ENCODE measurements around the gene IKBKE. TPM values are rescaled to one million over a fixed set of nuclear protein-coding genes. Genes with fewer than 3 reads are reported as not detected.

Gene IKBKE
- polyA plus RNA-seq, 1 donor from 2014 or later = not detected

DNA sequence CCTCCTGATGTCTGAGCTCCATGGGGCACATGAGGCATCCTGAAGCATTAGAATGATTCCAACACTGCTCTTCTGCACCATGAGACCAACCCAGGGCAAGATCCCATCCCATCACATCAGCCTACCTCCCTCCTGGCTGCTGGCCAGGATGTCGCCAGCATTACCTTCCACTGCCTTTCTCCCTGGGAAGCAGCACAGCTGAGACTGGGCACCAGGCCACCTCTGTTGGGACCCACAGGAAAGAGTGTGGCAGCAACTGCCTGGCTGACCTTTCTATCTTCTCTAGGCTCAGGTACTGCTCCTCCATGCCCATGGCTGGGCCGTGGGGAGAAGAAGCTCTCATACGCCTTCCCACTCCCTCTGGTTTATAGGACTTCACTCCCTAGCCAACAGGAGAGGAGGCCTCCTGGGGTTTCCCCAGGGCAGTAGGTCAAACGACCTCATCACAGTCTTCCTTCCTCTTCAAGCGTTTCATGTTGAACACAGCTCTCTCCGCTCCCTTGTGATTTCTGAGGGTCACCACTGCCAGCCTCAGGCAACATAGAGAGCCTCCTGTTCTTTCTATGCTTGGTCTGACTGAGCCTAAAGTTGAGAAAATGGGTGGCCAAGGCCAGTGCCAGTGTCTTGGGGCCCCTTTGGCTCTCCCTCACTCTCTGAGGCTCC, 26.0 kb downstream of the IKBKE start:
- Histone ChIP-seq H3K79me2 (replicated peaks; ENCODE audit: insufficient read depth, low read length) (no peaks in the 10 kb centered on the region), H3F3A (ENCODE audit: insufficient read depth, low read length, poor library complexity, severe bottlenecking) (no peaks in the 10 kb centered on the region)
- TF ChIP-seq TAF1 (IDR thresholded peaks at IDR 0.05; ENCODE audit: low read depth) (no peak), POLR2AphosphoS5 (IDR thresholded peaks at IDR 0.05) (no peak), RAD21 (conservative IDR thresholded peaks at IDR 0.05) (no peak), EZH2 (IDR thresholded peaks at IDR 0.05; ENCODE audit: borderline replicate concordance, insufficient read depth, low read length, poor library complexity, severe bottlenecking) (no peak), MXI1 (conservative IDR thresholded peaks at IDR 0.05; ENCODE audit: poor library complexity, severe bottlenecking) (no peak), SMC3 (conservative IDR thresholded peaks at IDR 0.05; ENCODE audit: poor library complexity) (no peak), EP300 (conservative IDR thresholded peaks at IDR 0.05; ENCODE audit: poor library complexity, severe bottlenecking) (no peak)
- TF ChIP-seq, protein P1, sequence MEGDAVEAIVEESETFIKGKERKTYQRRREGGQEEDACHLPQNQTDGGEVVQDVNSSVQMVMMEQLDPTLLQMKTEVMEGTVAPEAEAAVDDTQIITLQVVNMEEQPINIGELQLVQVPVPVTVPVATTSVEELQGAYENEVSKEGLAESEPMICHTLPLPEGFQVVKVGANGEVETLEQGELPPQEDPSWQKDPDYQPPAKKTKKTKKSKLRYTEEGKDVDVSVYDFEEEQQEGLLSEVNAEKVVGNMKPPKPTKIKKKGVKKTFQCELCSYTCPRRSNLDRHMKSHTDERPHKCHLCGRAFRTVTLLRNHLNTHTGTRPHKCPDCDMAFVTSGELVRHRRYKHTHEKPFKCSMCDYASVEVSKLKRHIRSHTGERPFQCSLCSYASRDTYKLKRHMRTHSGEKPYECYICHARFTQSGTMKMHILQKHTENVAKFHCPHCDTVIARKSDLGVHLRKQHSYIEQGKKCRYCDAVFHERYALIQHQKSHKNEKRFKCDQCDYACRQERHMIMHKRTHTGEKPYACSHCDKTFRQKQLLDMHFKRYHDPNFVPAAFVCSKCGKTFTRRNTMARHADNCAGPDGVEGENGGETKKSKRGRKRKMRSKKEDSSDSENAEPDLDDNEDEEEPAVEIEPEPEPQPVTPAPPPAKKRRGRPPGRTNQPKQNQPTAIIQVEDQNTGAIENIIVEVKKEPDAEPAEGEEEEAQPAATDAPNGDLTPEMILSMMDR (IDR thresholded peaks at IDR 0.05; ENCODE audit: poor library complexity, severe bottlenecking) = no peak
- TF ChIP-seq, protein P2, sequence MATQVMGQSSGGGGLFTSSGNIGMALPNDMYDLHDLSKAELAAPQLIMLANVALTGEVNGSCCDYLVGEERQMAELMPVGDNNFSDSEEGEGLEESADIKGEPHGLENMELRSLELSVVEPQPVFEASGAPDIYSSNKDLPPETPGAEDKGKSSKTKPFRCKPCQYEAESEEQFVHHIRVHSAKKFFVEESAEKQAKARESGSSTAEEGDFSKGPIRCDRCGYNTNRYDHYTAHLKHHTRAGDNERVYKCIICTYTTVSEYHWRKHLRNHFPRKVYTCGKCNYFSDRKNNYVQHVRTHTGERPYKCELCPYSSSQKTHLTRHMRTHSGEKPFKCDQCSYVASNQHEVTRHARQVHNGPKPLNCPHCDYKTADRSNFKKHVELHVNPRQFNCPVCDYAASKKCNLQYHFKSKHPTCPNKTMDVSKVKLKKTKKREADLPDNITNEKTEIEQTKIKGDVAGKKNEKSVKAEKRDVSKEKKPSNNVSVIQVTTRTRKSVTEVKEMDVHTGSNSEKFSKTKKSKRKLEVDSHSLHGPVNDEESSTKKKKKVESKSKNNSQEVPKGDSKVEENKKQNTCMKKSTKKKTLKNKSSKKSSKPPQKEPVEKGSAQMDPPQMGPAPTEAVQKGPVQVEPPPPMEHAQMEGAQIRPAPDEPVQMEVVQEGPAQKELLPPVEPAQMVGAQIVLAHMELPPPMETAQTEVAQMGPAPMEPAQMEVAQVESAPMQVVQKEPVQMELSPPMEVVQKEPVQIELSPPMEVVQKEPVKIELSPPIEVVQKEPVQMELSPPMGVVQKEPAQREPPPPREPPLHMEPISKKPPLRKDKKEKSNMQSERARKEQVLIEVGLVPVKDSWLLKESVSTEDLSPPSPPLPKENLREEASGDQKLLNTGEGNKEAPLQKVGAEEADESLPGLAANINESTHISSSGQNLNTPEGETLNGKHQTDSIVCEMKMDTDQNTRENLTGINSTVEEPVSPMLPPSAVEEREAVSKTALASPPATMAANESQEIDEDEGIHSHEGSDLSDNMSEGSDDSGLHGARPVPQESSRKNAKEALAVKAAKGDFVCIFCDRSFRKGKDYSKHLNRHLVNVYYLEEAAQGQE (IDR thresholded peaks at IDR 0.05; ENCODE audit: borderline replicate concordance) = no peak

DNA sequence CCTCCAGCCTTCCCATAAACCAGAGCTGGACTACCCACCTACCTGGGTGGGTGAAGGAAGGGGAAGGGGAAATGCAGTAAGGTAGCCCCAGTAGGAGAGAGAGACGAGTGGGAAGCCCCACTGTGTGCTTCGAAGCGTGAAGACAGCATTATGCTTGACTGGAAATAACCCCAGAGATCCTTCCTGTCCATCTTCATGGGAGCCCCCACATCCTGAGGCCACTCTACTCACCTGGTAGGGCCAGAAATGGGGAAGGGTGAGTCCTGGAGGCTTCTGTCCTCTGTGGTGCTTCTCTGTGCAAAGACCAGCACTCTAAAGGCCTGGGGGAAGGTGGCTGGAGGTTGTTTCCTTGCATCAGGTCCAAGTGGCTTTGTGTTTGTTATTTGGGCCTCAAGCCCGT, 27.1 kb downstream of the IKBKE start:
- no peak overlapping the region for H2AFZ ChIP-seq (ENCODE audit: low read depth, low read length)
- H3K9ac ChIP-seq (ENCODE audit: low read length) = no peak overlapping the region
- TF ChIP-seq MXI1 (conservative IDR thresholded peaks at IDR 0.05; ENCODE audit: poor library complexity, severe bottlenecking) = no peak
- TF ChIP-seq EP300 (conservative IDR thresholded peaks at IDR 0.05; ENCODE audit: poor library complexity, severe bottlenecking) = no peak
- no peak for TF ChIP-seq RAD21 (conservative IDR thresholded peaks at IDR 0.05)
- TF ChIP-seq, protein P1 (IDR thresholded peaks at IDR 0.05; ENCODE audit: poor library complexity, severe bottlenecking) = no peak
- TF ChIP-seq, protein P2 (IDR thresholded peaks at IDR 0.05; ENCODE audit: borderline replicate concordance) = no peak
- no peak for TF ChIP-seq POLR2AphosphoS5 (IDR thresholded peaks at IDR 0.05)
- TF ChIP-seq TAF1 (IDR thresholded peaks at IDR 0.05; ENCODE audit: low read depth) = no peak
- TF ChIP-seq SMC3 (conservative IDR thresholded peaks at IDR 0.05; ENCODE audit: poor library complexity) = no peak
- TF ChIP-seq EZH2 (IDR thresholded peaks at IDR 0.05; ENCODE audit: borderline replicate concordance, insufficient read depth, low read length, poor library complexity, severe bottlenecking) = no peak
- H3F3A ChIP-seq (ENCODE audit: insufficient read depth, low read length, poor library complexity, severe bottlenecking) = no peaks in the 10 kb centered on the region
- no peak overlapping the region for H3K4me3 ChIP-seq (ENCODE audit: low read length)
- H3K9me3 ChIP-seq (ENCODE audit: low read length) = no peaks in the 10 kb centered on the region
- no peaks in the 10 kb centered on the region for H3K36me3 ChIP-seq (ENCODE audit: insufficient read depth, low read length)
- no peaks in the 10 kb centered on the region for H3K9me2 ChIP-seq (ENCODE audit: insufficient read depth, low read length)
- H3K79me2 ChIP-seq (replicated peaks; ENCODE audit: insufficient read depth, low read length) = no peaks in the 10 kb centered on the region
- H3K27ac ChIP-seq (ENCODE audit: low read length) = no peak overlapping the region
- no peaks in the 10 kb centered on the region for H4K20me1 ChIP-seq (ENCODE audit: insufficient read depth)
- peaks cover 5% of the 10 kb centered on the region for H3K27me3 ChIP-seq (ENCODE audit: insufficient read depth, low read depth, low read length)
- no peak overlapping the region for H3K4me2 ChIP-seq (ENCODE audit: low read length)

More for the DNA sequence above, 26.0 kb downstream of the IKBKE start:
- Histone ChIP-seq H3K4me3 (ENCODE audit: low read length) (no peak overlapping the region), H2AFZ (ENCODE audit: low read depth, low read length) (no peak overlapping the region), H3K27me3 (ENCODE audit: insufficient read depth, low read depth, low read length) (no peaks in the 10 kb centered on the region), H3K27ac (ENCODE audit: low read length) (no peak overlapping the region), H3K9me2 (ENCODE audit: insufficient read depth, low read length) (no peaks in the 10 kb centered on the region), H3K36me3 (ENCODE audit: insufficient read depth, low read length) (no peaks in the 10 kb centered on the region), H3K9ac (ENCODE audit: low read length) (no peak overlapping the region), H3K9me3 (ENCODE audit: low read length) (no peaks in the 10 kb centered on the region), H4K20me1 (ENCODE audit: insufficient read depth) (no peaks in the 10 kb centered on the region), H3K4me2 (ENCODE audit: low read length) (no peak overlapping the region)
